Suprapubic skin (tissue), 4 donors: Measurements from ENCODE around the gene CDH4.

Source experiments
- POLR2A ChIP-seq, 2 donors: fragments of 450-650 bp; IDR thresholded peaks; one replicate each; pipeline ENCODE4 v1.6.1; 2017; ENCODE audit warnings: antibody characterized with exemption in 2 of 2, mild to moderate bottlenecking in 2 of 2, moderate library complexity in 2 of 2
- POLR2AphosphoS5 ChIP-seq, 3 donors: sonication (generic); formaldehyde crosslinking; IDR thresholded peaks; one replicate each; pipeline ENCODE4 v1.6.1; 2017; ENCODE audit warnings: antibody characterized with exemption in 3 of 3
- TF ChIP-seq, protein P1 (sequence below), 2 donors: fragments of 200-600 bp in 1 of 2; fragments of 450-650 bp in 1 of 2; sonication (generic) in 1 of 2; IDR thresholded peaks; one replicate each; pipeline ENCODE4 v1.5.1; 2016 to 2019; ENCODE audit warnings: antibody characterized with exemption in 2 of 2, mild to moderate bottlenecking in 1 of 2, moderate library complexity in 1 of 2

DNA sequence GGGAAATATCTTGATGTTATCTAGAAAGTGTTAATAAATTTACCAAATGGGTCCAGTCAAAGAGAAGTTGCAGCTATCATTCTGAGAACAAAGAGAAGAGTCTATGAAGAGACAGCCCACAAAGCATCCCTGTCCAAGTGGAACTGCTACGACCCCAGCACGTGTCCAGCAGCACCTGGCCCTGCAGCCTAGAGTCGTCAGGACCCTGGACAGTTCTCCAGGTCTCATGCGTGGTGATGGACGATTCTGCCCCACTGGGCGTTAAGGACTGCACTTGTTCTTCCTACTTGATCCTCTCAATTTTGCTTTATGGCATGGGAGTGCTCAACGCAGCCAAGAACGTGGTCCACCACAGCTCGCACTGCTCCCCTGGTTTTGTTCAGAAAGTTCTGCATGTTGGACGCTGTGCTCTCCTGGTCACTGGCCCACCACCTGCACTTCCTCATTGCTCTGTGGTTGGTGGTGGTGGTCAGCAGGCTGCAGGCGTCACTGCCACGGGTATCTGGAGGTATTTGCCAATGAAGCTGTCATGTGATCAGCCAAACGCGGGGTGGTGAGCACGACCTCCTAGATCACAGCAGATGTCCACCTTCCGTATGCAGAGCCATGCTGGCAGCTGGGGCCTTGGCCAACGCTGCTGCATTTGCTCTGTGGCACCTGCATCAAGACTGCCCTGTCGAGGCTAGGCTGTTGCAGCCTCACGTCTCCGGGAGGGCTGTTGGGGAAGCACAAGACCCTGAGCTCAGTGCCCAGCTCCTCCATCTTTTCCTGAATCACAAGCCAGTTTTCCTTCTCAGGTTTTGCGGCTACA, 356.4 kb downstream of the CDH4 start:
- TF ChIP-seq, protein P1, sequence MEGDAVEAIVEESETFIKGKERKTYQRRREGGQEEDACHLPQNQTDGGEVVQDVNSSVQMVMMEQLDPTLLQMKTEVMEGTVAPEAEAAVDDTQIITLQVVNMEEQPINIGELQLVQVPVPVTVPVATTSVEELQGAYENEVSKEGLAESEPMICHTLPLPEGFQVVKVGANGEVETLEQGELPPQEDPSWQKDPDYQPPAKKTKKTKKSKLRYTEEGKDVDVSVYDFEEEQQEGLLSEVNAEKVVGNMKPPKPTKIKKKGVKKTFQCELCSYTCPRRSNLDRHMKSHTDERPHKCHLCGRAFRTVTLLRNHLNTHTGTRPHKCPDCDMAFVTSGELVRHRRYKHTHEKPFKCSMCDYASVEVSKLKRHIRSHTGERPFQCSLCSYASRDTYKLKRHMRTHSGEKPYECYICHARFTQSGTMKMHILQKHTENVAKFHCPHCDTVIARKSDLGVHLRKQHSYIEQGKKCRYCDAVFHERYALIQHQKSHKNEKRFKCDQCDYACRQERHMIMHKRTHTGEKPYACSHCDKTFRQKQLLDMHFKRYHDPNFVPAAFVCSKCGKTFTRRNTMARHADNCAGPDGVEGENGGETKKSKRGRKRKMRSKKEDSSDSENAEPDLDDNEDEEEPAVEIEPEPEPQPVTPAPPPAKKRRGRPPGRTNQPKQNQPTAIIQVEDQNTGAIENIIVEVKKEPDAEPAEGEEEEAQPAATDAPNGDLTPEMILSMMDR (IDR thresholded peaks at IDR 0.05) = no peak
- TF ChIP-seq POLR2AphosphoS5 (IDR thresholded peaks at IDR 0.05) (no peak), POLR2A (IDR thresholded peaks at IDR 0.05) (no peak)
